K562 (cell line): ENCODE data around the gene TMEM50B. TPM values are rescaled to one million over a fixed set of nuclear protein-coding genes. Genes with fewer than 3 reads are reported as not detected.

Experiments
- ARID1B ChIP-seq: fragments of 450-650 bp; IDR thresholded peaks from 2 replicates; pipeline ENCODE4 v1.6.1; 2016; ENCODE audit warnings: antibody characterized with exemption, mild to moderate bottlenecking, inconsistent platforms
- BCLAF1 ChIP-seq, 2 experiments: fragments of 450-650 bp in 1 of 2; IDR thresholded peaks; 2 replicates each; pipeline ENCODE4 v1.6.1; 2011 to 2017; ENCODE audit warnings: low read depth in 2 of 2, antibody characterized with exemption in 1 of 2, borderline replicate concordance in 1 of 2, low read length in 1 of 2, mild to moderate bottlenecking in 1 of 2, mixed read lengths in 1 of 2; ENCODE audit not compliant: control insufficient read depth in 1 of 2
- BDP1 ChIP-seq: IDR thresholded peaks from 3 replicates; pipeline ENCODE4 v1.6.1; 2011; ENCODE audit not compliant: insufficient read length, insufficient read depth
- CC2D1A ChIP-seq: fragments of 450-650 bp; IDR thresholded peaks from 2 replicates; pipeline ENCODE4 v1.6.1; 2017; ENCODE audit warnings: mild to moderate bottlenecking
- EGR1 ChIP-seq: fragments of 450-650 bp; conservative IDR thresholded peaks from 2 replicates; pipeline ENCODE4 v1.6.1; 2017; ENCODE audit warnings: mild to moderate bottlenecking
- ELF4 ChIP-seq: fragments of 450-650 bp; formaldehyde crosslinking; IDR thresholded peaks from 2 replicates; pipeline ENCODE4 v1.4.0; 2022; ENCODE audit warnings: missing genetic modification characterization
- NCOA1 ChIP-seq: fragments of 450-650 bp; IDR thresholded peaks from 2 replicates; pipeline ENCODE4 v1.6.1; 2016; ENCODE audit warnings: low read depth
- PHF8 ChIP-seq: fragments of 200-600 bp; sonication (generic); IDR thresholded peaks from 2 replicates; pipeline ENCODE4 v1.6.1; 2012; ENCODE audit warnings: mixed run types, mild to moderate bottlenecking, inconsistent platforms, low read length, moderate library complexity, borderline replicate concordance
- RAD51 ChIP-seq: fragments of 450-650 bp; IDR thresholded peaks from 2 replicates; pipeline ENCODE4 v1.7.1; 2016; ENCODE audit warnings: low read depth, mild to moderate bottlenecking, borderline replicate concordance
- STAT5A ChIP-seq: IDR thresholded peaks from 2 replicates; pipeline ENCODE4 v1.6.1; 2012; ENCODE audit warnings: low read length, inconsistent platforms, borderline replicate concordance
- TCF7 ChIP-seq: sonication (generic); IDR thresholded peaks from 2 replicates; pipeline ENCODE4 v1.6.1; 2016; ENCODE audit warnings: antibody characterized with exemption, borderline replicate concordance
- TFAM ChIP-seq: fragments of 250-450 bp; sonication (Bioruptor Pico); conservative IDR thresholded peaks from 2 replicates; pipeline ENCODE4 v1.5.0; 2021; ENCODE audit warnings: mild to moderate bottlenecking, moderate library complexity
- U2AF1 ChIP-seq: fragments of 200-400 bp; formaldehyde crosslinking; optimal IDR thresholded peaks from 2 replicates; pipeline ENCODE3; 2017; ENCODE audit warnings: mild to moderate bottlenecking, low read depth, low read length, moderate library complexity
- ZNF699 ChIP-seq: fragments of 250-450 bp; sonication (Bioruptor Pico); IDR thresholded peaks from 2 replicates; pipeline ENCODE4 v1.8.0; 2021; ENCODE audit warnings: mild to moderate bottlenecking, moderate library complexity; ENCODE audit not compliant: insufficient replicate concordance
- polyA plus RNA-seq, 8 experiments: library from polyadenylated mRNA; depleted of rRNA in 4 of 8; stranded (reverse) in 5 of 8; unstranded in 3 of 8; fragments of >200 nt; fragmentation: Nextera tagmentation in 2 of 8; fragmentation: Illumina TruSeq in 1 of 8; extraction: Ambion mirVana in 2 of 8; extraction: Trizol in 1 of 8; gene quantifications; 2 replicates each; pipeline versions ENCODE4 v1.2.1 to v1.2.3, GENCODE V29; 2011 to 2014; ENCODE audit warnings: inconsistent platforms in 1 of 8, missing spikeins in 1 of 8
- total RNA-seq, 7 experiments: library from RNA; depleted of rRNA in 6 of 7; stranded (reverse); fragments of >200 nt in 6 of 7; fragmentation: Illumina TruSeq in 2 of 7; extraction: Trizol in 2 of 7; gene quantifications; 2 replicates each; pipeline versions ENCODE4 v1.2.1 to v1.2.3, GENCODE V29; 2011 to 2021; ENCODE audit warnings: low replicate concordance in 1 of 7
- TF ChIP-seq, protein P1 (sequence below): fragments of 250-450 bp; sonication (Bioruptor Pico); IDR thresholded peaks from 2 replicates; pipeline ENCODE4 v1.8.0; 2022; ENCODE audit warnings: inconsistent platforms

The TMEM50B gene
- total and polyA plus RNA-seq, 9 of the 15 experiments (the other 6 are each of a cell fraction or from before 2014, with no cell fraction given), result 20.5 to 64.6 (median 28.9) TPM

DNA sequence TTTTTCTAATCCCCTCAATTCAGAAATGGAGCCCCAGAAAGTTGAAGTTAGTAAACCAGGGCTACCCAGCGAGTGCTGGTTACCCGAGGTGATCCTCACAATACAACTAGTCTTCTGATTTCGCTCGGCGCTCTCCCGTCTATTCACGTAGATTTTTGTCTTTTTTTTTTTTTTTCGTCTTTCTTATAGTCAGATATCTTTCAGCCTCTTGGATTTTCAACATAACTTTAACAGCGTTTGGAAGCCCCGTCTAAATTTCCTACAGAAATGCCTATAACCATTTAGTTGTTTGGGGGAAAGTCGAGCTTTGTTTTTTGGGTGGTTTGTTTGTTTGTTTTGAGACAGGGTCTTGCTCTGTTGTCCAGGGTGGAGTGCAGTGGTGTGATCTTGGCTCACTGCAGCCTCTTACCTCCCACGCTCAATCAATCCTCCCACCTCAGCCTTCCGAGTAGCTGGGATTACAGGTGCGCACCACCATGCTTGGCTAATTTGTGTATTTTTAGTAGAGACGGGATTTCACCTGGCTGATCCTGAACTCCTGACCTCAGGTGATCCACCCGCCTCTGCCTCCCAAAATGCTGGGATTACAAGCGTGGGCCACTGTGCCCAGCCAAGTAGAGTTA, 818 bp upstream of the TMEM50B start (continued):
- TF ChIP-seq PHF8 (no peak), TCF7 (peak; percentile 8; the same call in 1 of the 2 replicates), RAD51 (no peak), BDP1 (no peak), CC2D1A (no peak), BCLAF1 (IDR thresholded peaks at IDR 0.05; ENCODE audit: borderline replicate concordance in 1 of 2, control insufficient read depth in 1 of 2, low read depth in 2 of 2, low read length in 1 of 2) (0 out of 4 replicates have a peak, but pooled peaks of 1 of the 2 experiments have one; percentile 0), TFAM (no peak), STAT5A (0 out of 2 replicates have a peak, but pooled peaks have one; percentile 3), ELF4 (CRISPR knock-in tag) (0 out of 2 replicates have a peak, but pooled peaks have one; percentile 13), ZNF699 (CRISPR knock-in tag) (no peak), ARID1B (no peak), EGR1 (peak; percentile 62; the same call in 1 of the 2 replicates), NCOA1 (no peak), U2AF1 (no peak)
- TF ChIP-seq, protein P1, sequence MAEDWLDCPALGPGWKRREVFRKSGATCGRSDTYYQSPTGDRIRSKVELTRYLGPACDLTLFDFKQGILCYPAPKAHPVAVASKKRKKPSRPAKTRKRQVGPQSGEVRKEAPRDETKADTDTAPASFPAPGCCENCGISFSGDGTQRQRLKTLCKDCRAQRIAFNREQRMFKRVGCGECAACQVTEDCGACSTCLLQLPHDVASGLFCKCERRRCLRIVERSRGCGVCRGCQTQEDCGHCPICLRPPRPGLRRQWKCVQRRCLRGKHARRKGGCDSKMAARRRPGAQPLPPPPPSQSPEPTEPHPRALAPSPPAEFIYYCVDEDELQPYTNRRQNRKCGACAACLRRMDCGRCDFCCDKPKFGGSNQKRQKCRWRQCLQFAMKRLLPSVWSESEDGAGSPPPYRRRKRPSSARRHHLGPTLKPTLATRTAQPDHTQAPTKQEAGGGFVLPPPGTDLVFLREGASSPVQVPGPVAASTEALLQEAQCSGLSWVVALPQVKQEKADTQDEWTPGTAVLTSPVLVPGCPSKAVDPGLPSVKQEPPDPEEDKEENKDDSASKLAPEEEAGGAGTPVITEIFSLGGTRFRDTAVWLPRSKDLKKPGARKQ (CRISPR knock-in tag), result no peak
